ENCODE data around the gene ZFC3H1. TPM values are rescaled to one million over a fixed set of nuclear protein-coding genes. Genes with fewer than 3 reads are reported as not detected.

Gene ZFC3H1
- total RNA-seq, 1 experiment from 2014 or later: 53.4 TPM

DNA sequence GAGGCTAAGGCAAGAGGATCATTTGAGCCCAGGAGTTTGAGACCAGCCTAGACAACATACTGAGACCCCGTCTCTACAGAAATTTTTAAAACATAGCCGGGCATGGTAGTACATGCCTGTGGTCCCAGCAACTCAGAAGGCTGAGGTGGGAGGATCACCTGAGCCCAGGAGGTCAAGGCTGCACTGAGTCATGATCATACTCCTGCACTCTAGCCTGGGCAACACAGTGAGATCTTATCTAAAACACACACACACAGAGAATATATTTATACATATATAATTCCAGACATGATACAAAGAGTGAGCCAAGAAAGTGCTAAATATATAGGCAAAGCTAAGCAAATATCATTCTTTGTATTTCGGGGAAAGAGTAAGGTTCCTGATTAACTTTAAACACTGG, 9.4 kb downstream of the ZFC3H1 start:
- BruUV-seq (replicated peaks): no TSS peak
- peaks cover 64% of the 10 kb centered on the region for H3K36me3 ChIP-seq (ENCODE audit: low read depth)

DNA sequence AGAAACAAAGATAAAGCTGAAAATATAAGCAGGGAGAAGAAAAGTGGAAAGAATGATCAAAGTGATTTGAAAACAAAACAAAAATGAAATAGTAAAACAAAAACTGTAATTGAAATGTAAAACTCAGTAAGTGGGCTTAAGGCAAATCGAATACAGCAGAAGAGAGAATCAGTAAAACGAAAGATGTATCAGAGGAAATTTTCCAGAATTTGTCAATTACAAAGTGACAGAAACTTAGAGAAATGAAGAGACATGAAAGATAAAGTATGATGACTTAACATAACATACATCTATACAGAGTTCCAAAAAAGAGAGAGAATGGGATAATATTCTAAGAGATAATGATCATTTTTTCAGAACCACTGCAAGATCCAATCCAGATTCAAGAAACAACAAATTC, 10.5 kb downstream of the ZFC3H1 start:
- no peak overlapping the region for H3K4me3 ChIP-seq
- H3K4me1 ChIP-seq (replicated peaks; ENCODE audit: insufficient read depth): no peaks in the 10 kb centered on the region
- TF ChIP-seq EZH2 (IDR thresholded peaks at IDR 0.05; ENCODE audit: low read depth): no peak
- TF ChIP-seq, protein P1, sequence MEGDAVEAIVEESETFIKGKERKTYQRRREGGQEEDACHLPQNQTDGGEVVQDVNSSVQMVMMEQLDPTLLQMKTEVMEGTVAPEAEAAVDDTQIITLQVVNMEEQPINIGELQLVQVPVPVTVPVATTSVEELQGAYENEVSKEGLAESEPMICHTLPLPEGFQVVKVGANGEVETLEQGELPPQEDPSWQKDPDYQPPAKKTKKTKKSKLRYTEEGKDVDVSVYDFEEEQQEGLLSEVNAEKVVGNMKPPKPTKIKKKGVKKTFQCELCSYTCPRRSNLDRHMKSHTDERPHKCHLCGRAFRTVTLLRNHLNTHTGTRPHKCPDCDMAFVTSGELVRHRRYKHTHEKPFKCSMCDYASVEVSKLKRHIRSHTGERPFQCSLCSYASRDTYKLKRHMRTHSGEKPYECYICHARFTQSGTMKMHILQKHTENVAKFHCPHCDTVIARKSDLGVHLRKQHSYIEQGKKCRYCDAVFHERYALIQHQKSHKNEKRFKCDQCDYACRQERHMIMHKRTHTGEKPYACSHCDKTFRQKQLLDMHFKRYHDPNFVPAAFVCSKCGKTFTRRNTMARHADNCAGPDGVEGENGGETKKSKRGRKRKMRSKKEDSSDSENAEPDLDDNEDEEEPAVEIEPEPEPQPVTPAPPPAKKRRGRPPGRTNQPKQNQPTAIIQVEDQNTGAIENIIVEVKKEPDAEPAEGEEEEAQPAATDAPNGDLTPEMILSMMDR (conservative IDR thresholded peaks at IDR 0.05): no peak
- DNase-seq: no peak
- H3K27ac ChIP-seq: no peak overlapping the region
- intact Hi-C loops (cut with micrococcal nuclease; ENCODE audit: unreplicated experiment): no loop called here
- peaks cover 69% of the 10 kb centered on the region for H3K79me2 ChIP-seq (ENCODE audit: low read depth)
- peaks cover 58% of the 10 kb centered on the region for H3K36me3 ChIP-seq (ENCODE audit: low read depth)
- H4K20me1 ChIP-seq (ENCODE audit: insufficient read depth): peaks cover 14% of the 10 kb centered on the region
- ChIA-PET CTCF (no interaction called here), POLR2A (ENCODE audit: unreplicated experiment) (no interaction called here)
- H3K9me2 ChIP-seq (ENCODE audit: insufficient read depth): no peaks in the 10 kb centered on the region
- BruUV-seq (replicated peaks): no TSS peak
- no peaks in the 10 kb centered on the region for H3K27me3 ChIP-seq (ENCODE audit: insufficient read depth, low read depth)
- H2AFZ ChIP-seq: no peak overlapping the region
- H3F3A ChIP-seq (ENCODE audit: insufficient read depth, low read depth): 0 out of 2 replicates have a peak, but pooled peaks cover 3% of the 10 kb centered on the region
- H3K4me2 ChIP-seq: no peak overlapping the region
- peaks cover 8% of the 10 kb centered on the region; the same call in 1 of the 2 replicates for H3K9me3 ChIP-seq (ENCODE audit: insufficient read depth, low read depth)

More for the DNA sequence above, 9.4 kb downstream of the ZFC3H1 start:
- Histone ChIP-seq H3K27ac (no peak overlapping the region), H3K79me2 (ENCODE audit: low read depth) (peaks cover 74% of the 10 kb centered on the region), H3K9me3 (ENCODE audit: insufficient read depth, low read depth) (peaks cover 8% of the 10 kb centered on the region; the same call in 1 of the 2 replicates), H2AFZ (no peak overlapping the region), H3K9me2 (ENCODE audit: insufficient read depth) (no peaks in the 10 kb centered on the region), H4K20me1 (ENCODE audit: insufficient read depth) (peaks cover 9% of the 10 kb centered on the region; the same call in 1 of the 2 replicates), H3K4me2 (no peak overlapping the region), H3K27me3 (ENCODE audit: insufficient read depth, low read depth) (no peaks in the 10 kb centered on the region), H3K4me3 (no peak overlapping the region), H3K4me1 (replicated peaks; ENCODE audit: insufficient read depth) (no peaks in the 10 kb centered on the region), H3F3A (ENCODE audit: insufficient read depth, low read depth) (no peaks in the 10 kb centered on the region)
- CTCF ChIA-PET: interaction anchor here (0.5 kb wide), 1 partner anchor 104 kb away, joined by 4 read pairs; no protein-coding TSS in a partner anchor
- POLR2A ChIA-PET (ENCODE audit: unreplicated experiment): no interaction called here
- TF ChIP-seq, protein P1 (conservative IDR thresholded peaks at IDR 0.05): no peak
- no peak for TF ChIP-seq EZH2 (IDR thresholded peaks at IDR 0.05; ENCODE audit: low read depth)
- intact Hi-C loops (cut with micrococcal nuclease; ENCODE audit: unreplicated experiment): no loop called here
- DNase-seq: no peak

DNA sequence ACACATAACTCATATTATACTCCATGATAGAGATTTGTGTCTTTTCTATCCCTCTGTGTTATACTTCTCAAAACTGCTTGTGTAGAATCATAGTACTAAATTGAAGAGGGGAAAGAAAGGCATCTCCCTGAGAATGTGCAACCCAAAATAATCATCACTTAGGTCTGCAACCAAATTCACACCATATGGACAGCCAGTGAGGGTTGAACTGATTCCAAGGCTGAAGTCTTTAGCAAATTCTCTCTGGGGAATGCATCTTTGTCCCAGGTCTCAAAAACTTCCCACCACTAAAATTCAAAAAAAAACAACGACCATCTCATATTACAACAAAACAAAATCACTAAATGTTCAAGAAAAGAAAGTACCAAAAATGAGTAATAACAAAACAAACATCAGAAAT, 11.0 kb downstream of the ZFC3H1 start:
- no peak for DNase-seq
- no peak overlapping the region for H3K27ac ChIP-seq
- no peak overlapping the region for H3K4me3 ChIP-seq
- H3K27me3 ChIP-seq (ENCODE audit: insufficient read depth, low read depth): no peaks in the 10 kb centered on the region
- 0 out of 2 replicates have a peak, but pooled peaks cover 3% of the 10 kb centered on the region for H3F3A ChIP-seq (ENCODE audit: insufficient read depth, low read depth)
- no TSS peak for BruUV-seq (replicated peaks)
- intact Hi-C loops (cut with micrococcal nuclease; ENCODE audit: unreplicated experiment): no loop called here
- TF ChIP-seq, protein P1 (conservative IDR thresholded peaks at IDR 0.05): no peak
- no peak for TF ChIP-seq EZH2 (IDR thresholded peaks at IDR 0.05; ENCODE audit: low read depth)
- H3K4me1 ChIP-seq (replicated peaks; ENCODE audit: insufficient read depth): no peaks in the 10 kb centered on the region
- H2AFZ ChIP-seq: no peak overlapping the region
- peaks cover 14% of the 10 kb centered on the region for H4K20me1 ChIP-seq (ENCODE audit: insufficient read depth)
- peaks cover 8% of the 10 kb centered on the region; the same call in 1 of the 2 replicates for H3K9me3 ChIP-seq (ENCODE audit: insufficient read depth, low read depth)
- H3K4me2 ChIP-seq: no peak overlapping the region
- no peaks in the 10 kb centered on the region for H3K9me2 ChIP-seq (ENCODE audit: insufficient read depth)
- CTCF ChIA-PET: no interaction called here
- POLR2A ChIA-PET (ENCODE audit: unreplicated experiment): no interaction called here
- H3K79me2 ChIP-seq (ENCODE audit: low read depth): peaks cover 69% of the 10 kb centered on the region
- peaks cover 60% of the 10 kb centered on the region for H3K36me3 ChIP-seq (ENCODE audit: low read depth)
